GM19035 (cell line): ENCODE results near the gene CES2.
"Not testable (repeated sequence)": the region's sequence is repeated elsewhere in the genome, so short reads cannot be mapped to it uniquely, and the experiment has no call there.

Experiments used
- ATAC-seq: cut with Tn5 transposase; IDR thresholded peaks from one replicate; pipeline ENCODE4 v1.9.1; 2021; ENCODE audit not compliant: unreplicated experiment

The CES2 gene

GRCh38 chr16:66935314-66936011 is at the start of gene CES2:
TSS of gene CES2 (plus strand) at chr16:66935516. CDS start at chr16:66935636, 120 bp downstream.
- ATAC-seq: no peak

GRCh38 chr16:66886321-66886720 is 49.0 kb upstream of the CES2 start:
- no peak for ATAC-seq

GRCh38 chr16:66886914-66887313 is 48.4 kb upstream of the CES2 start:
- no peak for ATAC-seq

GRCh38 chr16:66888647-66889615 is 46.4 kb upstream of the CES2 start:
- no peak for ATAC-seq

- ATAC-seq: no peak
These were observed 45.7 kb upstream of the CES2 start for GRCh38 chr16:66889622-66890021.

GRCh38 chr16:66890799-66891198 is 44.5 kb upstream of the CES2 start:
- ATAC-seq: no peak

GRCh38 chr16:66891360-66891759 is 44.0 kb upstream of the CES2 start:
- ATAC-seq: no peak

GRCh38 chr16:66891797-66892196 is 43.5 kb upstream of the CES2 start:
- no peak for ATAC-seq

GRCh38 chr16:66894055-66894454 is 41.3 kb upstream of the CES2 start:
- no peak for ATAC-seq

- ATAC-seq: no peak
These were observed 40.2 kb upstream of the CES2 start for GRCh38 chr16:66894948-66895688.

GRCh38 chr16:66895689-66895979 is 39.7 kb upstream of the CES2 start:
- ATAC-seq: no peak

- ATAC-seq: no peak
These were observed 39.3 kb upstream of the CES2 start for GRCh38 chr16:66895999-66896398.

- not testable (repeated sequence) for ATAC-seq
These were observed 38.6 kb upstream of the CES2 start for GRCh38 chr16:66896682-66897081.

GRCh38 chr16:66898207-66898606 is 37.1 kb upstream of the CES2 start:
- ATAC-seq: no peak

GRCh38 chr16:66898933-66899309 is 36.4 kb upstream of the CES2 start:
- no peak for ATAC-seq

GRCh38 chr16:66899310-66899944 is 35.9 kb upstream of the CES2 start:
- no peak for ATAC-seq

- no peak for ATAC-seq
These were observed 35.2 kb upstream of the CES2 start for GRCh38 chr16:66899945-66900710.

- no peak for ATAC-seq
These were observed 34.4 kb upstream of the CES2 start for GRCh38 chr16:66900721-66901441.

- no peak for ATAC-seq
These were observed 33.7 kb upstream of the CES2 start for GRCh38 chr16:66901626-66902025.
